Measurements from ENCODE around the gene SH3BP2.

The SH3BP2 gene

GRCh38 chr4:2846172-2846571 lies 53.3 kb downstream of the SH3BP2 start:
- ChIA-PET POLR2A (interaction anchor here (0.7 kb wide), 1 partner anchor 80 kb away, joined by 6 read pairs; no protein-coding TSS in a partner anchor), CTCF (interaction anchor here (0.9 kb wide), 1 partner anchor 40 kb away, joined by 3 read pairs; no protein-coding TSS in a partner anchor)
- TF ChIP-seq, protein P1, sequence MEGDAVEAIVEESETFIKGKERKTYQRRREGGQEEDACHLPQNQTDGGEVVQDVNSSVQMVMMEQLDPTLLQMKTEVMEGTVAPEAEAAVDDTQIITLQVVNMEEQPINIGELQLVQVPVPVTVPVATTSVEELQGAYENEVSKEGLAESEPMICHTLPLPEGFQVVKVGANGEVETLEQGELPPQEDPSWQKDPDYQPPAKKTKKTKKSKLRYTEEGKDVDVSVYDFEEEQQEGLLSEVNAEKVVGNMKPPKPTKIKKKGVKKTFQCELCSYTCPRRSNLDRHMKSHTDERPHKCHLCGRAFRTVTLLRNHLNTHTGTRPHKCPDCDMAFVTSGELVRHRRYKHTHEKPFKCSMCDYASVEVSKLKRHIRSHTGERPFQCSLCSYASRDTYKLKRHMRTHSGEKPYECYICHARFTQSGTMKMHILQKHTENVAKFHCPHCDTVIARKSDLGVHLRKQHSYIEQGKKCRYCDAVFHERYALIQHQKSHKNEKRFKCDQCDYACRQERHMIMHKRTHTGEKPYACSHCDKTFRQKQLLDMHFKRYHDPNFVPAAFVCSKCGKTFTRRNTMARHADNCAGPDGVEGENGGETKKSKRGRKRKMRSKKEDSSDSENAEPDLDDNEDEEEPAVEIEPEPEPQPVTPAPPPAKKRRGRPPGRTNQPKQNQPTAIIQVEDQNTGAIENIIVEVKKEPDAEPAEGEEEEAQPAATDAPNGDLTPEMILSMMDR (IDR thresholded peaks at IDR 0.05; ENCODE audit: control extremely low read depth, extremely low read depth, low read depth, missing control alignments), result no peak
- DNase-seq (ENCODE audit: extremely low spot score), result no peak

DNA sequence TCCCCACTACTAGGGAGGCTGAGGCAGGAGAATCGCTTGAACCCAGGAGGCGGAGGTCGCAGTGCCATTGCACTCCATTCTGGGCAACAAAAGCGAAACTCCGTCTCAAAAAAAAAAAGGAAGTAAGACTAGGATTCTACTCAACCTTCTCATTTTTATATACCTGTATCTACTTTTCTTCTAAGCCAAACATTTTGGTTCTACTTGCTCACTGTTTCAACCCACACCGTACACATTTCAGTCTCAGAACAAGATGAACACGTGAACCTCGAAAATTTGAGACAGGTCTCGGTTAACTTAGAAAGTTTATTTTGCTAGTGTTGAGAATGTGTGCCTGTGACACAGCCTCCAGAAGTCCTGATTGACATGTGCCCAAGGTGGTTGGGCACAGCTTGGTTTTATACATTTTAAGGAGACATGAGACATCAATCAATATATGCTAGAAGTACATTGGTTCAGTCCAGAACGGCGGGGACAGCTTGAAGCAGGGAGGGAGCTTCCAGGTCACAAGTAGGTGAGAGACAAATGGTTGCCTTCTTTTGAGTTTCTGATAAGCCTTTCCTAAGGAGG lies 54.5 kb downstream of the SH3BP2 start:
- ChIA-PET CTCF (no interaction called here), POLR2A (no interaction called here)
- no peak for DNase-seq (ENCODE audit: extremely low spot score)
- TF ChIP-seq, protein P1 (IDR thresholded peaks at IDR 0.05; ENCODE audit: control extremely low read depth, extremely low read depth, low read depth, missing control alignments), result no peak

DNA sequence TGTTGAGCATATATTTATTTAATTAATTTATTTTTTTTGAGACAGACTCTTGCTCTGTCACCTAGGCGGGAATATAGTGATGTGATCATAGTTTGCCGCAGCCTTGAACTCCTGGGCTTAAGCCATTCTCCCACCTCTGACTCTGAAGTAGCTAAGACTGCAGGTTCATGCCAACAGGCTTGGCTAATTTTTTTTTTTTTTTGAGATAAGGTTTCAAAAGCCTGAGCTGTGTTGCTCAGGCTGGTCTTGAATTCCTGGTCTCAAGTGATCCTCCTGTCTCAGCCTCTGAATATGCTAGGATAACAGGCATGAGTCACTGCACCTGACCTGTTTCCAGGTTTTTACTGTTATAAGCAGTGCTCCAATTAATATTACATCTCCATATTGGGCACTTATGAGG lies 55.6 kb downstream of the SH3BP2 start:
- POLR2A ChIA-PET, result interaction anchor here (0.7 kb wide), 1 partner anchor 127 kb away, joined by 4 read pairs; no protein-coding TSS in a partner anchor
- CTCF ChIA-PET, result interaction anchor here (1.9 kb wide), 1 partner anchor 13 kb away, joined by 6 read pairs; no protein-coding TSS in a partner anchor
- no peak for DNase-seq (ENCODE audit: extremely low spot score)
- TF ChIP-seq, protein P1 (IDR thresholded peaks at IDR 0.05; ENCODE audit: control extremely low read depth, extremely low read depth, low read depth, missing control alignments), result no peak

DNA sequence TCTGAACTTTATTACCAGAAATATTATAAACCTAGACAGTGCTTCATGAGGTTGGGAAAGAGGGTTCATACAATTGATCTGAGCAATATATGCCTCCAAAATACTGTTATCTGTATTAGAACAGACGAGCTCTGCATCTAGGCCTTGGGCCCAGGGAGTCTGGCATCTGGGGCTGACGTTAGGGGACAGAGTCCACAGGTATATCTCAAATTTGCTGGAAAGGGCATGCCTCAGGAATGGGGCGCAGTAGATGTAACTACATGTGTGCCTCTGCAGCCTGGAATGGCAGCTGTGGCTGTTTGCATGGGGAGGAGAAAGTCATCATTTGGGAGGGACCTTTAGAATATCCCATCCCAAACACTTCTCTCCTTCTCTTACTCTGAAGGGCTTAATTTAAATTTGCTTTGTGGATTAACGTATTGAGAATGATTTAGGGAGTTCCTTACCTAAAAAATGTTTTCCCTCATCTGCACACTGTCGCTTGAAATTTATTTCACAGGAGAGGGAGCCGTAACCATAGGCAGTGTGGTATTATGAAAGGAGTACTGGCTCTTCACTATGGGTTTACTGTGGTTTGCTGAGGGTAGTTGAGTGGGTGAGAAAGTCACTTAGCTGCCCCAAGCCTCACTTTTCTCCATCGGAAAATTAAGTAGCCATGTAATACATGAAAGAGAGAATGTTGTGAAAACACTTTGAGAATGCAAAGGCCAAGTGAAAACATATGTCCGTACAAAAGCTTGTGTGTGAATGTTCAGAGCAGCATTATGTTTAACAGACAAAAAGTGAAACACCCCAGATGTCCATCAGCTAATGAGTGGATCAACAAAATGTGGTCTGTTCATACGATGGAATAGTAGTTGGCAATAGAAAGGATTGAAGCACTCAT lies 56.6 kb downstream of the SH3BP2 start:
- CTCF ChIA-PET, result interaction anchor here (1.9 kb wide), 1 partner anchor 12 kb away, joined by 6 read pairs; no protein-coding TSS in a partner anchor
- POLR2A ChIA-PET, result interaction anchor here (0.9 kb wide), 1 partner anchor 13 kb away, joined by 3 read pairs; no protein-coding TSS in a partner anchor

DNA sequence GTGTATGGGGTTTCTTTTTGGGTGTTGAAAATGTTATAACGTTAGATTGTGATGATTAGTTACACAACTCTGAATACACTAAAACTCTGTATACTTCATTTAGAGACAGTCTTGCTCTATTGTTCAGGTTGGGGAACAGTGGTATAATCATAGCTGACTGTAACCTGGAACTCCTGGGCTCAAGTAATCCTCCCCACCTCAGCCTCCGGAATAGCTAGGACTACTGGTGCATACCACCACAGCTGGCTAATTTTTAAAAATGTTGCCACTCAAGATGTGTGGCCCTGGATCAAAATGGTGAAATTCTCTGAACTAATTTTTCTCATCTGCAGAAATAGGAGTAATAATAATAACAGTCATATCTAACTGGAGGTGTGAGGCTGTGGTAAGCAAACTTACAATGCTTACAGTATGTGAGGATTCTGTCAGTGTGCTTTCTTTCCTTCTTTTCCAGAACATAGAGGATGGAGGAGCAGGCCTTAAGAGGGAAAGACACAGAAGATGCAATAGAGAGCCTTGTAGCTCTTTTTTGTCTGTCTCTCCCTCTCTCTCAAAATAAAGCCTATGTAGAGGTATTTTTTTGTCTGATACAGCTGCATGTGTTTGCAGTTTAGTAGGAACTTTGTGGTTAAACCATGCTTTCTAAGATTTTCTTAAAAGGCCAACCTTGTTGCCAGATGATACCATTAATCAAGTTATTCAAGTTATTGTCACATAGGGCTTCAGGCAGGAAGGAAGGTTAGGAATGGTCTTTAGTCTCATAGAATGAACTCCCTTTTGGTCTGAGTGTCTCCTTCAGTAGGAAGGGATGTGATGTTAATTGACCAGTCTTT lies 58.3 kb downstream of the SH3BP2 start:
- ChIA-PET POLR2A (no interaction called here), CTCF (interaction anchor here (0.9 to 1.3 kb wide), 3 partner anchors 11 to 16 kb away, joined by 3 to 5 read pairs (median 3); no protein-coding TSS in a partner anchor)
- TF ChIP-seq, protein P1 (IDR thresholded peaks at IDR 0.05; ENCODE audit: control extremely low read depth, extremely low read depth, low read depth, missing control alignments), result no peak
- DNase-seq (ENCODE audit: extremely low spot score), result no peak

More for the DNA sequence above, 56.6 kb downstream of the SH3BP2 start:
- DNase-seq (ENCODE audit: extremely low spot score), result no peak
- TF ChIP-seq, protein P1 (IDR thresholded peaks at IDR 0.05; ENCODE audit: control extremely low read depth, extremely low read depth, low read depth, missing control alignments), result no peak
